Urinary bladder (tissue), 4 donors: ENCODE results near the gene METAP2. TPM values are rescaled to one million over a fixed set of nuclear protein-coding genes. Genes with fewer than 3 reads are reported as not detected.
A peak's percentile ranks its signal among the peaks of the same experiment; 100 is the strongest.

ENCODE experiments used
- DNase-seq: peaks from one replicate; pipeline ENCODE4 v3.0.0-alpha.2; 2015; ENCODE audit errors: extremely low spot score
- H3K27ac ChIP-seq: one replicate; pipeline ENCODE4 v1.5.1; 2013; ENCODE audit warnings: low read depth, mild to moderate bottlenecking, moderate library complexity
- H3K36me3 ChIP-seq: one replicate; pipeline ENCODE4 v1.6.1; 2013; ENCODE audit warnings: mild to moderate bottlenecking, moderate library complexity; ENCODE audit not compliant: insufficient read depth
- H3K4me1 ChIP-seq: one replicate; pipeline ENCODE4 v1.6.1; 2013; ENCODE audit warnings: mild to moderate bottlenecking, moderate library complexity; ENCODE audit not compliant: insufficient read depth
- H3K4me3 ChIP-seq: one replicate; pipeline ENCODE4 v1.5.1; 2013; ENCODE audit warnings: low read depth, low read length
- WGBS: extraction: QIAGEN DNeasy Blood & Tissue Kit; methylation state at CpG from one replicate; pipeline ENCODE4 v1.1.7; 2013; 5-methylcytosine and 5-hydroxymethylcytosine counted together
- polyA plus RNA-seq: library from polyadenylated mRNA; stranded (reverse); fragments of 200-250 nt; gene quantifications from one replicate; pipeline ENCODE4 v1.2.3, GENCODE V29; 2013
- total RNA-seq: library from RNA; depleted of rRNA; stranded (reverse); fragments of >200 nt; gene quantifications from one replicate; pipeline ENCODE4 v1.2.3, GENCODE V29; 2014
- donor health status: healthy with polysubstance abuse.
- donor health status: healthy.

METAP2 gene
- total and polyA plus RNA-seq, 2 donors = 59.4 to 61.9 TPM

GRCh38 chr12:95538006-95538405, 64.1 kb downstream of the METAP2 start:
- no peak for DNase-seq
- no peak overlapping the region for H3K27ac ChIP-seq
- no peaks in the 10 kb centered on the region for H3K36me3 ChIP-seq
- WGBS = 55% methylated on average over 4 of the region's 4 CpGs
- H3K4me1 ChIP-seq = no peaks in the 10 kb centered on the region
- no peak overlapping the region for H3K4me3 ChIP-seq

DNA sequence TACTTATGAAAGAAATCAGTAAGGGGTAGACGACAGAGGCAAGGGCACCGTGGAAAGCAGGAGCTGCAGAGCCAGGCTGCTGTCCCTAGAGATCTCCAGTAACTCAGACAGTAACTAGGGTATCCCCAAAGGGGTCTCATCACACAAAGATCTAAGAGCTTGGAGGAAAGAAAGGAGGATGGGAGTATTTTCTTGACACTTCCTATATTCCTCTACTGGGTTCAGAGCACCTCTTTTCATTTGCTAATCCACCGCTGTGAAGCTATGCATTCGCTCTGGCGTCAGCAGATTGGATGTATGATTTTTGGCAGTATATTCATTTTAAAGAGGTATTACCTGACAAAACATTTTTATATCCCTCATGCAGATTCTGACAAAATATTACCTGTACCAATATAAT, 64.7 kb downstream of the METAP2 start:
- H3K36me3 ChIP-seq = no peaks in the 10 kb centered on the region
- no peak overlapping the region for H3K4me3 ChIP-seq
- no peaks in the 10 kb centered on the region for H3K4me1 ChIP-seq
- no peak overlapping the region for H3K27ac ChIP-seq
- 56% methylated on average over 5 of the region's 5 CpGs for WGBS
- DNase-seq = no peak

DNA sequence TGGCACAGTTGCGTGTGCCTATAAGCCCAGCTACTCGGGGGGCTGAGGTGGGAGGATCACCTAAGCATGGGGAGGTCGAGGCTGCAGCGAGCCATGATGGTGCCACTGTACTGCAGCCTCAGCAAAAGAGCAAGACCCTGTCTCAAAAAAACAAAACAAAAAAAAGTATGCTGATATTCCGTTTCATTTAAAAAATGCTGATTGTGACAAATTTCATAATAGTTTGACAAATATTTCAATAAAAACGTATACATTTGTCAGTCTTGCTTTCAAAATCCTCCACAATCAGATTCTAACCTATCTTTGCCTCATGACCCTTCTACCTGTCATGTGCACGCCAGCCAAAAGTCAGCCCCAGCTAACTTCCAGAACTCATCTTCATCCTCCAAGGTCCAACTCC, 67.5 kb downstream of the METAP2 start:
- WGBS = 86% methylated on average over 7 of the region's 7 CpGs
- H3K4me3 ChIP-seq = no peak overlapping the region

GRCh38 chr12:95543305-95543704, 69.4 kb downstream of the METAP2 start:
- H3K27ac ChIP-seq = no peak overlapping the region
- H3K36me3 ChIP-seq = no peaks in the 10 kb centered on the region
- no peaks in the 10 kb centered on the region for H3K4me1 ChIP-seq
- no peak for DNase-seq
- 96% methylated on average over 7 of the region's 7 CpGs for WGBS
- no peak overlapping the region for H3K4me3 ChIP-seq

More for the DNA sequence above, 67.5 kb downstream of the METAP2 start:
- no peaks in the 10 kb centered on the region for H3K4me1 ChIP-seq
- H3K27ac ChIP-seq = no peak overlapping the region
- no peak for DNase-seq
- H3K36me3 ChIP-seq = no peaks in the 10 kb centered on the region

DNA sequence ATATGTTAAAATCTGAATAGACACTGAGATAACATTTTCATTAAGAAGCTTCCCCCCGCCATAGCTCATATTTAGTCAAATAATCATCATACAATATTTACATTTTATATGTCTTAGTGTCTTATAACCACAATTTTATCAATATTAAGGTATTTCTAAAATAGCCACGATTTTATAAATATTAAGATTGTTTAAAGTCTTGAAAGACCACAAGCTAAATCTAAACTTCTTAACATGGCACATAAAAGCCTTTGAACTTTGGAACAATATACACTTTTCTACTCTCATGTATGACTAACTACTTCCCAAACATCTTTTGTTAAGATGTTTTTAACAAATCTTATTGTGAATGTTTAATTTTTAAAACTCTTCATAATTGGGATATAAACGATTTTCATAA, 70.8 kb downstream of the METAP2 start:
- H3K27ac ChIP-seq = no peak overlapping the region
- no peak for DNase-seq
- WGBS = 49% methylated on average over 3 of the region's 3 CpGs
- no peaks in the 10 kb centered on the region for H3K36me3 ChIP-seq
- no peaks in the 10 kb centered on the region for H3K4me1 ChIP-seq
- no peak overlapping the region for H3K4me3 ChIP-seq

- DNase-seq = no peak
- WGBS = 84% methylated on average over 4 of the region's 4 CpGs
- H3K4me1 ChIP-seq = no peaks in the 10 kb centered on the region
Observed at GRCh38 chr12:95545303-95545702, 71.4 kb downstream of the METAP2 start.

GRCh38 chr12:95545731-95546490, 72.0 kb downstream of the METAP2 start:
- H3K27ac ChIP-seq = no peak overlapping the region
- H3K4me3 ChIP-seq = no peak overlapping the region
- 74% methylated on average over 8 of the region's 8 CpGs for WGBS
- no peaks in the 10 kb centered on the region for H3K36me3 ChIP-seq
- no peak for DNase-seq
- H3K4me1 ChIP-seq = no peaks in the 10 kb centered on the region

More at GRCh38 chr12:95545303-95545702, 71.4 kb downstream of the METAP2 start:
- Histone ChIP-seq H3K36me3 (no peaks in the 10 kb centered on the region), H3K27ac (no peak overlapping the region), H3K4me3 (no peak overlapping the region)

DNA sequence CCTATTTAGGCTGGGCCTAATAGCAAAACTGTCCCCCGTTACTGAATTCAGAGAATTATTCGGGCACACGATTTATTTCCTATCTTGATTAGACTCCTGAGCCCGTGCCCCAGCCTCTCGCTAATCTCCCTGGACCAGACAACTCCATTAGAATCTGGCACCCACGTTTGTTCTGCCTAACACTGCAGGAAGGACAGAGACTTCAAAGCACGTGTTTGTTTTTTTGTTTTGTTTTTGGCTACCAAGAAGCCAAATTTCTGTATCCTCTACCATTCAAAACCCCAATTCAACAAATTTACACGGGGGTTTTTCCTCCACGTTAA, 72.5 kb downstream of the METAP2 start:
- Histone ChIP-seq H3K4me1 (no peaks in the 10 kb centered on the region), H3K27ac (no peak overlapping the region), H3K36me3 (no peaks in the 10 kb centered on the region), H3K4me3 (no peak overlapping the region)
- 54% methylated on average over 9 of the region's 9 CpGs for WGBS
- no peak for DNase-seq

DNA sequence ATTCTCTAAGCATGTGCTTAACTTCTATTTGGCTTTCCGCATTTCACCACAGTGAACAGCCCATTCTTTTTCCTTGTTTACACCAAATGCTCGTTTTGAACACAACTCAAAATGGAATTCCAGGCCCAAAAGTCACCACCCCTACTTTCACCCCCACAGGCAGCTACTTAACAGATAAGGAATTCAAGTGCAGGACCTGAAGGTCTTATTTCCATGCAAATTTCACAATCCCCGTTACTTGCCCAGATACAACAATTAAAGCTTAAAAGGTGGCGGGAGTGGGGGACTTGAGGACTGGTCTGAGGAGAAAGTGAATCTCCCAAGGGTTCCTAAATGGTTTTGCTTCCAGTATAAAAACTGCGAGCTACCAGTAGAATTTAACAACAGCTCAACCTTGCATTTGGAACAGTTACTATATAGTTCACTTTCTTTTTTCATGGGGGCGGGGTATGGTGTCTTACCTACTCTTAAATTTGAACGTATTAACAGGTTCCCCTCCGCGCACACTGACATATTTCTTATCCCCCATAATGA, 73.6 kb downstream of the METAP2 start:
- Histone ChIP-seq H3K27ac (peak overlapping the region; percentile 38), H3K4me3 (peak overlapping the region; percentile 77), H3K4me1 (no peaks in the 10 kb centered on the region), H3K36me3 (no peaks in the 10 kb centered on the region)
- no peak for DNase-seq
- WGBS = 31% methylated on average over 9 of the region's 9 CpGs

- 2% methylated on average over 50 of the region's 50 CpGs for WGBS
- Histone ChIP-seq H3K27ac (no peak overlapping the region), H3K4me1 (no peaks in the 10 kb centered on the region), H3K4me3 (peak overlapping the region; percentile 77), H3K36me3 (no peaks in the 10 kb centered on the region)
- no peak for DNase-seq
Observed at GRCh38 chr12:95548056-95548538, 74.1 kb downstream of the METAP2 start.

DNA sequence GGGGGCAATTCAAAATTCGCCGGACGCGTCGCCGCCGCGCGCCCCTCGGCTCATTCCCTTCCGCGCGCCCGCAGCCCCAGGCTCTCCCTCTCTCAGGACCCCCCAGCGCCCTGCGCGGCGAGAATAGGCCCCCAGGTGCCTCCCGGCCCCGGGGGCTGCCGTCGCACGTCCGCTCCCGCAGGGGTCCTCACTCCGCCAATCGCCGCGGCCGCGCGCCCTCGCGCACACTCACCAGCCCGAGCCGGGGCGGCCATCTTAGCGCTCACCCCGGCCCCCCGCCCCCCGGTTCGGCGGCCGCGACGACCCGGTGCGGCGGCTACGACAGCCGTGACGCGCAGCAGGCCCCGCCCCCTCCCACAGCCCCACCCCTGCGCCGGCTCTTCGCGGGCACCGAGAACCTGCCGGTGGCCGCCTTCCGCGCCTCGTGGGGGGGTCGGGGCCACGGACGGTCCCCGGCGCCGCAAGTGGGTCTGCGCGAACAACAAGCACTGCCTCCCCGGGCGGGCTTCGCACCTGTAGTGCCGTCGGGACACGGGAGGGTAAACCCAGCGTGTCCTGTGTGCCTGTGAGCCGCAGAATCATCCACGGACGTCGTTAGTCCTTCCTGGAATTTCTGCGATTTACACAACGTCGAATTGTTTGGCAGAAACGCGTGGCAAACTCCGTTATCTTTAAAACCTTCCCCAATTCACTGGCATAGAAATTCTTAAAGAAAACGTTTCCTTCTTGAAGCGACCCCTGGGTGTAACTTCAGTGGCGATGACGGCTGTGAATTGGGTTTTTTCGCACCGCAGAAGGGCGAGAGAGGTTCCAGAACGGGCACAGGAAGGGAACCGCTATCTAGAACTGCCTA, 74.8 kb downstream of the METAP2 start:
- DNase-seq = no peak
- Histone ChIP-seq H3K4me1 (no peaks in the 10 kb centered on the region), H3K4me3 (peak overlapping the region; percentile 77), H3K27ac (no peak overlapping the region), H3K36me3 (no peaks in the 10 kb centered on the region)
- 5% methylated on average over 98 of the region's 98 CpGs for WGBS

DNA sequence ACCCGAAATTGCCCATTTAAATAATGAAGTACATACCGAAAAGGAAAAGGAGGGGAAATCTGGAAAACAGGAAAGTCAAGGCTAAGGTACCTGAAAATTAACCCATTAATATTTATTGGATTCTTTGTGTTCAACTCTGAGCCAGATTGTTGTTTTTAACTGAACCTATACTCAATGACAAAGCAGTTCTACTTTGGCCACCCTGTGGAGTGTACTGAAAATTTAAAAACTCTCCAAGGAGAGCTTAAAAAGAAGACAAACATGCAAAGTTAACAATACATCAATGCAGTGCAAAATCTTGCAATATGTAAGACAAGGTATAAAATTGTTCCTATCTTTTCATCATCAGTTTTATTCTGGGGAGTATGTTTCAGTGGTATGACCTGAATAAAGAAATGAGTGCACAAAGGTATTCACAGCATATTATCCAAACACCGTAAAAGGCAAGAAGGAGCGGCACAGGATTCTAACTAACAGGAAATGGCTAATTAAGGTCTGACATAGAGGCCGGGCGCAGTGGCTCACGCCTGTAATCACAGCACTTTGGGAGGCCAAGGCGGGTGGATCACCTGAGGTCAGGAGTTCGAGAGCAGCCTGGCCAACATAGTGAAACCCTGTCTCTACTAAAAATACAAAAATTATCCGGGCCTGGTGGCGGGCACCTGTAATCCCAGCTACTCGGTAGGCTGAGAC, 75.6 kb downstream of the METAP2 start:
- Histone ChIP-seq H3K27ac (no peak overlapping the region), H3K4me3 (peak overlapping the region; percentile 77), H3K4me1 (no peaks in the 10 kb centered on the region), H3K36me3 (no peaks in the 10 kb centered on the region)
- DNase-seq = no peak
- WGBS = 66% methylated on average over 12 of the region's 12 CpGs

GRCh38 chr12:95551305-95551704, 77.4 kb downstream of the METAP2 start, which contains the start of gene USP44:
TSS of gene USP44 (minus strand) at chr12:95551476. CDS start at chr12:95534256, 17,220 bp downstream.
- no peaks in the 10 kb centered on the region for H3K4me1 ChIP-seq
- no peak within 1 kb of the TSS for H3K4me3 ChIP-seq
- WGBS = 38% methylated on average over 9 of the region's 9 CpGs
- no peaks in the 10 kb centered on the region for H3K36me3 ChIP-seq
- DNase-seq = no peak
- no peak within 1 kb of the TSS for H3K27ac ChIP-seq
